LNCaP clone FGC (cell line): ENCODE data around the gene SCRN2.
A peak's percentile ranks its signal among the peaks of the same experiment; 100 is the strongest.

Experiments used
- DNase-seq: peaks from one replicate; pipeline ENCODE4 v3.0.0-alpha.2; 2011; ENCODE audit warnings: low read depth
- H3K4me3 ChIP-seq: 2 replicates; pipeline ENCODE4 v1.5.1; 2011; ENCODE audit warnings: mild to moderate bottlenecking, low read depth, low read length, control low read depth
- TF ChIP-seq, protein P1 (sequence below): IDR thresholded peaks from 2 replicates; pipeline ENCODE4 v1.5.1; 2012; ENCODE audit warnings: mild to moderate bottlenecking; ENCODE audit not compliant: control insufficient read depth, insufficient read depth; ENCODE audit errors: extremely low read depth

The SCRN2 gene

DNA sequence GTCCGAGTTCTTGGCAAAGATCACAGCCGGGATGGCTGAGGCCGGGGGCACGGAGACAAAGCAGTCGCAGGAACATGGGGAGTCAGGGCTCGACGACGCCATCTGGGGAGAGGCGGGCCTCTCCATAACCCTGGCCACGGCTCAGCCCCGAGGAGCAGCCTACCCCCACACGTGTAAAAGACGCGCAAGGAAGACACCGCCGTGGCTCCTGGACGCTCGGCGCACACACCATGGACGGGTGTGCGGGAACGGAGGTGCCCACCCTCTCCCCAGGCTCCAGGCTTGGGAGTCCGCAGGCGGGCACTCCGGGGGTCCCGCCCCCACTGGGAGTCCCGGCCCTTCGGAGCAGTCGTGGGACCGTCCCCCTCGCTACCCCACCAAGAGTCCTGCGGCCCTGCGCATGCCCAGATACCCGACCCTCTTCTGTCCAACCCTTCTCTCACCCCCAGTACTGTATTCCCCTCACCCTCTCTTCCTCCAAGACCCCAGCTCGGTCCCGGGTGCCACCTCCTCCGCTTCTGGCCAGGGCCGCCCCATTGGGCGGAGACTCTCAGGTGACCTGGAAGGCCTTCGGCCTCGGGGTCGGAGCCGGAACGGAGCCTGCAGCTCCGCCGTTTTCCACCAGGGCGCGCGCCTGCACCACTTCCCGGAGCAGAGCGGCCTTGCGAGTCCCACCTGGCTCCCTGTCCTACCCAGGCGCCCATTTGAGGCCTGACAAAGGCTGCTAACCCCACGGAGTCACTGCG lies at the start of gene SCRN2:
Gene SCRN2, minus strand, starts transcription at position 532 of the 746 bp plus-strand sequence. Its CDS starts 430 bp downstream, at position 102.
- H3K4me3 ChIP-seq: peak within 1 kb of the TSS; percentile 82
- TF ChIP-seq, protein P1, sequence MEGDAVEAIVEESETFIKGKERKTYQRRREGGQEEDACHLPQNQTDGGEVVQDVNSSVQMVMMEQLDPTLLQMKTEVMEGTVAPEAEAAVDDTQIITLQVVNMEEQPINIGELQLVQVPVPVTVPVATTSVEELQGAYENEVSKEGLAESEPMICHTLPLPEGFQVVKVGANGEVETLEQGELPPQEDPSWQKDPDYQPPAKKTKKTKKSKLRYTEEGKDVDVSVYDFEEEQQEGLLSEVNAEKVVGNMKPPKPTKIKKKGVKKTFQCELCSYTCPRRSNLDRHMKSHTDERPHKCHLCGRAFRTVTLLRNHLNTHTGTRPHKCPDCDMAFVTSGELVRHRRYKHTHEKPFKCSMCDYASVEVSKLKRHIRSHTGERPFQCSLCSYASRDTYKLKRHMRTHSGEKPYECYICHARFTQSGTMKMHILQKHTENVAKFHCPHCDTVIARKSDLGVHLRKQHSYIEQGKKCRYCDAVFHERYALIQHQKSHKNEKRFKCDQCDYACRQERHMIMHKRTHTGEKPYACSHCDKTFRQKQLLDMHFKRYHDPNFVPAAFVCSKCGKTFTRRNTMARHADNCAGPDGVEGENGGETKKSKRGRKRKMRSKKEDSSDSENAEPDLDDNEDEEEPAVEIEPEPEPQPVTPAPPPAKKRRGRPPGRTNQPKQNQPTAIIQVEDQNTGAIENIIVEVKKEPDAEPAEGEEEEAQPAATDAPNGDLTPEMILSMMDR: peak; percentile 92
- DNase-seq: peak; percentile 56

DNA sequence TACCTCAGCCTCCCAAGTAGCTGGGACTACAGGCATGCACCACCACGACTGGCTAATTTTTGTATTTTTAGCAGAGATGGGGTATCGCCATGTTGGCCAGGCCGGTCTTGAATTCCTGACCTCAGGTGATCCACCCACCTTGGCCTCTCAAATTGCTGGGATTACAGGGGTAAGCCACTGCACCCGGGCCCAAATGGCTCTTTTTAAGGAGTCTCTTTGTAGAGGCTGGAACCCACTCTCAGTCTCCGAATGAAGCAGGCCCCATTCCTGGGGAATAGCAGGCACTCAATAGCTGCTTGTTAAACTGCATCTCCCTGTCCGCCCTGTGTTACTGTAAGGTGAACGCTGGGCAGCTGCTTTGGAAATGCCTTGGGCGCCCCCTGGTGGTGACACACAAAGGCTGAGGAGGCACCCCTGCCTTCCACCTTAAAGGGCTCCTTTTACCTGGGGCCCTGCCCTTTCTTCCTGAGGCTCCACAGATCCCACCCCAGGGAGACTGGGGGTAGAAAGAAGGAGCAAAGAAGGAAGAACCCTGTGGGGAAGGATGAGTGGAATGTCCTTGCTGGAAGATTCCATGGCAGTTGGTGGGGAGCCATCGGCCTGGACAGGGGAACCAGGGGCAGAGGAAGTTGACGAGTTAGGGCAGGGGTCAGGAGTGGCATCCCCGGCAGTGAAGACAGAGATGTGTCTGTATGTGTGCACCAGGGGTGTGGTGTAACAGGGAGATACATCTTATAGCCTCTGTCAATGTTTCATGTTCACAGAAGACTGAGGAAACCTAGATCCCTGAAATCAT lies 48.9 kb upstream of the SCRN2 start:
- TF ChIP-seq, protein P1: peak; percentile 89
- peak; percentile 65 for DNase-seq

DNA sequence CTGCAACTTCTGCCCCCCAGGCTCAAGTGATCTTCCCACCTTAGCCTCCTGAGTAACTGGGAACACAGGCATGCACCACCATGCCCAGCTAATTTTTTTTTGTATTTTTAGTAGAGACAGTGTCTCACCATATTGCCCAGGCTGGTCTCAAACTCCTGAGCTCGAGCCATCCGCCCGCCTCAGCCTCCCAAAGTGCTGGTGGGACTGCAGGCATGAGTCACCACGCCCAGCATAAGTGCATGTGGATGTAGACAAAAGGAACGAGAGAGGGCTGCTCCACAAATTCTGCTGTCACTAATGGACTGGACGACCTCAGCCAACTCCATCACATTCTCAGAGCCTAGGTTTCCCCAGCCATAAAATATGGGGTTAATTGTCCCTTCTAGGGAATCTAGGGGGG lies 47.2 kb upstream of the SCRN2 start:
- DNase-seq: no peak
- TF ChIP-seq, protein P1: no peak
- no peak overlapping the region for H3K4me3 ChIP-seq

More for the DNA sequence above, 48.9 kb upstream of the SCRN2 start:
- H3K4me3 ChIP-seq: no peak overlapping the region

DNA sequence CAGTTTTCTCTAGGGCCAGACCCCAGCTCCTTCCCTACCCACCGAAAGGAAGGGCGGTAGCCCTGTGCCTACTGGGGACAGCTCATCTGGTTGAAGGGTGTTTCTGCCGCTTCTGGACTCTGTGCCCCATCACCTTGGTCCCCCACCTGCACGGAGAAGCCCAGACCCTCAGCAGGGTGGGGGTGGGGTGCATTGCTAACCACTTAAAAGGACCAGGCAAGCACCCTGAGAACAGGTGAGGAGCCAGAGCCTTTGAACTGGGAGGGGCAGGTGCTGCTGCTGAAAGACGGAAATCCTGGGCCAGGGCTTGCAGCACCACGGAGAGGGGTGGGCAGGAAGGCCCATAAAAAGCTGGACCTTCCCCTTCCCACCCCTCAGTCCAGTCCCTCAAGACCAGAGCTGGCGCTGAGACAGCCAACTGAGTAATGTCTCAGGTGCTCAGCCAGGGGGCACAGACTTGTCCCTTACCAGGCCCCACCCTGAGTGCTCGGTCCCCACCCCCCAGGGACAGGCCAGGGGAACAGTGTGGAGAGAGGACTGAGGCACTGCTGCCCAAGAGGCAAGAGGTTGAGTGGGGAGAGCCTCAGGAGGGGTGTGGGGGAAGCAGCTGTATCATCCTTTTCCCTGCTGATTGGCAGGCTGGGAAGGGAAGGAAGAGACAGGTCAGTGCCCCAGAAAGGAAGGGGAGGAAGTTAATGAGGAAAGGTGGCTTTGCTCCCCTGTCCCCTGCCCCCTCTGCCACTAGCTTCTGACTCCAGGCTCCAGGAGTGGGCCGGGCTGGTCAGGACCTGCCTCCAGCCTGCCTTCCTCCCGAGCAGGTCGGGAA lies 44.0 kb upstream of the SCRN2 start:
- no peak overlapping the region for H3K4me3 ChIP-seq
- DNase-seq: no peak
- TF ChIP-seq, protein P1: no peak

DNA sequence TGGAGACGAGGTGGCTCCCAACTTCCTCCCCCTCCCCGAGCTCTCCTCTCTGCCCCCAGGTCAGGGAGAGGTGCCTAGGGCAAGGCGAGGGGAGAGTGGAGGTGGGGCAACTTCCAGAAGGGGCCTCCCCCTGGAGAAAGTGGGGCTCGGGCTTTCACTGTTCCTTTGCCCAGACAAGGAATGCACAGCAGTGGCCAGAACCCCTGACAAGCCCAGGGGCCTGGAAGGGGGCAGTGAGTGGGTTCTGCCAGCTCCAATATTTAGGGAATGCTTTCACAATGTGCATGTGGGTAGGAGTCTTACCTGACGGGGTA lies 43.3 kb upstream of the SCRN2 start:
- DNase-seq: no peak
- TF ChIP-seq, protein P1: no peak
- no peak overlapping the region for H3K4me3 ChIP-seq

DNA sequence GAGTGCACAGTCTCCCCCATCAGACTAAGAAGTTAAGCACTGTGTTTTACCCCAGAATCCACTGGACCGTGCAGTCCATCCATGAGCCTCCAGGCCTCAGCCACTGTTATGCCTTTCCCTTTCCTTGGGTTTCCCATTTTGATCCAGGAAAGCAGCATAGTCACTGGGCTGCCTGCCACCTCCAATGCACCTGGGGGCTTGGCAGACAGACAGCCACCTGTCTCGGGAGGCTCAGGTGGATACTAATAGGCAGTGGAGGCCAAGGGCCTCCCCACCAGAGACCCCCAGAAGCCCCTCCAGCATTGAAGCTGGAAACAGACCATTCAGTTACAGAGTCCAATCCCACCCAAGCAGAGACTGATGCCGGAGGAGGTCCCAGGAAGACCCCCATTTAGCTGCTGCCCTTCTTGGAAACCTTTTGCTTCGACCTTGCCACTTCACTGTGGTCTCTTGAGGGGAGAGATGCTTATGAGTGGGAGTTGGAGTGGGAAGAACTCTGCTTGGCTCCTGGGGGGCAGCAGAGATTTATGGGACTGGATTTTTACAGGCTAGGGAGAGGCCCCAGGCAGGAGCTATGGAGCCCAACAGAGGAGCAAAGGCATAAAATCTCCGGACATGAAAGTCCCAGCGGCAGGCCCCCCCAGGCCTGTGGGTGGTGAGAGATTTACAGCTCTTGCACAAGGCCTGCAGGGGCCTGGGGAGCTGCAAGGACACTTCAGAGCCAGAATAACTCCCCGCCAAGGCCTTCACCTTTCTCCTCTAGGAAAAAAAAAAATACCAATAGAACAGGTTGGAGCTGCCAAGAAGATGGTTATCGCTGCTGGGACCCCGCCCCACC lies 42.7 kb upstream of the SCRN2 start:
- DNase-seq: no peak
- TF ChIP-seq, protein P1: no peak
- no peak overlapping the region for H3K4me3 ChIP-seq
